H9 (cell line): ENCODE results near the gene LSM7. TPM values are rescaled to one million over a fixed set of nuclear protein-coding genes. Genes with fewer than 3 reads are reported as not detected.

Experiments used
- DNase-seq: peaks from one replicate; pipeline ENCODE4 v3.0.0-alpha.2; 2017
- H2AFZ ChIP-seq: one replicate; pipeline ENCODE4 v1.6.1; 2013; ENCODE audit warnings: mild to moderate bottlenecking, low read length, control low read depth, moderate library complexity
- H2AK5ac ChIP-seq: 2 replicates; pipeline ENCODE4 v1.6.1; 2013; ENCODE audit warnings: low read length, control low read depth, mixed read lengths; ENCODE audit not compliant: insufficient read length
- H2BK120ac ChIP-seq: one replicate; pipeline ENCODE4 v1.6.1; 2013; ENCODE audit warnings: low read depth, mild to moderate bottlenecking, low read length, control low read depth, inconsistent platforms; ENCODE audit not compliant: poor library complexity, severe bottlenecking
- H2BK12ac ChIP-seq: 2 replicates; pipeline ENCODE4 v1.6.1; 2013; ENCODE audit warnings: low read length, control low read depth, mixed read lengths, low read depth; ENCODE audit not compliant: insufficient read length
- H2BK15ac ChIP-seq: 2 replicates; pipeline ENCODE4 v1.6.1; 2013; ENCODE audit warnings: low read depth, low read length, control low read depth
- H2BK20ac ChIP-seq: one replicate; pipeline ENCODE4 v1.6.1; 2013; ENCODE audit warnings: low read depth, mild to moderate bottlenecking, low read length, control low read depth, inconsistent platforms; ENCODE audit not compliant: poor library complexity, severe bottlenecking
- H2BK5ac ChIP-seq: 2 replicates; pipeline ENCODE4 v1.6.1; 2013; ENCODE audit warnings: low read length, control low read depth, mixed read lengths; ENCODE audit not compliant: insufficient read length
- H3K14ac ChIP-seq: 2 replicates; pipeline ENCODE4 v1.6.1; 2013; ENCODE audit warnings: low read length, control low read depth; ENCODE audit not compliant: insufficient read depth
- H3K18ac ChIP-seq: 2 replicates; pipeline ENCODE4 v1.6.1; 2013; ENCODE audit warnings: low read depth, mild to moderate bottlenecking, mixed read lengths, low read length, control low read depth; ENCODE audit not compliant: insufficient read length
- H3K23ac ChIP-seq: 2 replicates; pipeline ENCODE4 v1.6.1; 2013; ENCODE audit warnings: low read length, control low read depth, mixed read lengths, low read depth; ENCODE audit not compliant: insufficient read length
- H3K23me2 ChIP-seq: 2 replicates; pipeline ENCODE4 v1.6.1; 2013; ENCODE audit warnings: low read depth, mild to moderate bottlenecking, mixed read lengths, low read length, control low read depth; ENCODE audit not compliant: insufficient read length, poor library complexity, severe bottlenecking
- H3K27ac ChIP-seq: 2 replicates; pipeline ENCODE4 v1.5.1; 2013; ENCODE audit warnings: low read length, control low read depth, mixed read lengths, low read depth; ENCODE audit not compliant: insufficient read length
- H3K27me3 ChIP-seq: 2 replicates; pipeline ENCODE4 v1.6.1; 2013; ENCODE audit warnings: low read length, control low read depth, inconsistent platforms; ENCODE audit not compliant: insufficient read depth
- H3K4ac ChIP-seq: 2 replicates; pipeline ENCODE4 v1.6.1; 2013; ENCODE audit warnings: low read depth, mild to moderate bottlenecking, control low read depth, inconsistent platforms, low read length, moderate library complexity
- H3K4me1 ChIP-seq: 2 replicates; pipeline ENCODE4 v1.6.1; 2013; ENCODE audit warnings: low read length, control low read depth, inconsistent platforms; ENCODE audit not compliant: insufficient read depth
- H3K4me2 ChIP-seq: 2 replicates; pipeline ENCODE4 v1.6.1; 2013; ENCODE audit warnings: low read length, control low read depth, mixed read lengths; ENCODE audit not compliant: insufficient read length, insufficient read depth
- H3K56ac ChIP-seq: 2 replicates; pipeline ENCODE4 v1.6.1; 2013; ENCODE audit warnings: low read depth, mild to moderate bottlenecking, mixed read lengths, low read length, control low read depth; ENCODE audit not compliant: insufficient read length
- H3K79me1 ChIP-seq: 2 replicates; pipeline ENCODE4 v1.6.1; 2013; ENCODE audit warnings: low read depth, mild to moderate bottlenecking, moderate library complexity, low read length, control low read depth, inconsistent platforms; ENCODE audit not compliant: insufficient read depth, poor library complexity, severe bottlenecking
- H3K79me2 ChIP-seq: 2 replicates; pipeline ENCODE4 v1.6.1; 2013; ENCODE audit warnings: low read length, control low read depth, inconsistent platforms; ENCODE audit not compliant: insufficient read depth
- H3K9ac ChIP-seq: 2 replicates; pipeline ENCODE4 v1.6.1; 2013; ENCODE audit warnings: low read length, control low read depth, mixed read lengths; ENCODE audit not compliant: insufficient read length; ENCODE audit errors: extremely low read depth
- H3K9me3 ChIP-seq: one replicate; pipeline ENCODE4 v1.6.1; 2013; ENCODE audit warnings: low read depth, low read length, inconsistent platforms; ENCODE audit not compliant: control insufficient read depth
- H3T11ph ChIP-seq: one replicate; pipeline ENCODE4 v1.6.1; 2013; ENCODE audit warnings: mild to moderate bottlenecking, low read length, control low read depth, inconsistent platforms
- H4K20me1 ChIP-seq: one replicate; pipeline ENCODE4 v1.6.1; 2013; ENCODE audit not compliant: control insufficient read depth, insufficient read length, insufficient read depth
- H4K5ac ChIP-seq: 2 replicates; pipeline ENCODE4 v1.6.1; 2013; ENCODE audit warnings: low read depth, mild to moderate bottlenecking, mixed read lengths, low read length, control low read depth; ENCODE audit not compliant: insufficient read length
- H4K8ac ChIP-seq: replicated peaks from 2 replicates; pipeline ENCODE4 v1.6.1; 2013; ENCODE audit warnings: low read length, control low read depth, mixed read lengths, low read depth; ENCODE audit not compliant: insufficient read length
- H4K91ac ChIP-seq: 2 replicates; pipeline ENCODE4 v1.6.1; 2013; ENCODE audit warnings: low read depth, mild to moderate bottlenecking, moderate library complexity, mixed read lengths, low read length, control low read depth; ENCODE audit not compliant: insufficient read length
- H3K27ac Mint-ChIP-seq, 3 experiments: 2 replicates in 2 of 3; 3 replicates in 1 of 3; pipeline ENCODE4 v1.8.0; 2020 to 2021; ENCODE audit warnings: mixed read lengths in 3 of 3, mild to moderate bottlenecking in 1 of 3, moderate library complexity in 1 of 3
- H3K27me3 Mint-ChIP-seq: 2 replicates; pipeline ENCODE4 v1.8.0; 2021; ENCODE audit warnings: low read depth, mild to moderate bottlenecking, moderate library complexity, mixed read lengths
- H3K36me3 Mint-ChIP-seq, 3 experiments: 2 replicates in 2 of 3; 3 replicates in 1 of 3; pipeline ENCODE4 v1.8.0; 2020 to 2021; ENCODE audit warnings: low read depth in 3 of 3, mixed read lengths in 3 of 3; ENCODE audit not compliant: insufficient read depth in 1 of 3
- H3K4me1 Mint-ChIP-seq, 2 experiments: 2 replicates each; pipeline ENCODE4 v1.8.0; 2020; ENCODE audit warnings: mixed read lengths in 2 of 2
- H3K4me3 Mint-ChIP-seq, 2 experiments: 2 replicates in 1 of 2; 3 replicates in 1 of 2; pipeline ENCODE4 v1.8.0; 2020 to 2021; ENCODE audit warnings: mild to moderate bottlenecking in 2 of 2, mixed read lengths in 2 of 2, moderate library complexity in 1 of 2
- H3K9me3 Mint-ChIP-seq, 2 experiments: 2 replicates in 1 of 2; 3 replicates in 1 of 2; pipeline ENCODE4 v1.8.0; 2020; ENCODE audit warnings: mild to moderate bottlenecking in 2 of 2, mixed read lengths in 2 of 2, moderate library complexity in 1 of 2
- CTCF ChIP-seq: fragments of 200-600 bp; sonication (generic); conservative IDR thresholded peaks from 3 replicates; pipeline ENCODE4 v1.8.0; 2021; ENCODE audit warnings: antibody characterized with exemption, mild to moderate bottlenecking
- WGBS: extraction: QIAGEN DNeasy Blood & Tissue Kit; methylation state at CpG from one replicate; pipeline ENCODE4 v1.1.7; 2013; ENCODE audit warnings: missing lambda C conversion rate, low lambda C conversion rate, mixed read lengths; ENCODE audit not compliant: insufficient read length; ENCODE audit errors: extremely low coverage; 5-methylcytosine and 5-hydroxymethylcytosine counted together
- total RNA-seq: library from RNA; stranded (reverse); gene quantifications from 2 replicates; pipeline ENCODE4 v1.2.1, GENCODE V29; 2021

Gene LSM7
- total RNA-seq, 1 experiment from 2014 or later, result 187 TPM

- H3K23me2 ChIP-seq, result no peaks in the 10 kb centered on the region
- H3K79me1 ChIP-seq, result no peaks in the 10 kb centered on the region
- H4K20me1 ChIP-seq, result no peaks in the 10 kb centered on the region
- no peak overlapping the region for H2BK5ac ChIP-seq
- H4K8ac ChIP-seq, result no peak overlapping the region
- DNase-seq, result no peak
- no peak overlapping the region for H3K27ac Mint-ChIP-seq
- H3K9me3 Mint-ChIP-seq, result peaks cover 0 to 9% of the 10 kb centered on the region in 2 experiments; a peak in 3 of 5 replicates
- no peaks in the 10 kb centered on the region for H3K79me2 ChIP-seq
- H2BK12ac ChIP-seq, result no peak overlapping the region
- no peak overlapping the region for H2AFZ ChIP-seq
- peaks cover 73% of the 10 kb centered on the region for H3K27me3 Mint-ChIP-seq
- no peak overlapping the region for H3K27ac ChIP-seq
- H3K56ac ChIP-seq, result no peak overlapping the region
- no peak overlapping the region for H3K18ac ChIP-seq
- peaks cover 8 to 24% of the 10 kb centered on the region in 2 experiments for H3K4me1 Mint-ChIP-seq
- H2BK120ac ChIP-seq, result no peak overlapping the region
- no peak overlapping the region for H2BK15ac ChIP-seq
- no peak overlapping the region for H2AK5ac ChIP-seq
- H4K91ac ChIP-seq, result no peak overlapping the region
- H3K36me3 Mint-ChIP-seq, result peaks cover 0 to 2% (median 0%) of the 10 kb centered on the region in 3 experiments; a peak in 2 of 7 replicates
- no peak overlapping the region for H3K4me2 ChIP-seq
- no peak overlapping the region for H3K23ac ChIP-seq
- no peak overlapping the region for H4K5ac ChIP-seq
- no CpG with 5 or more reads among the region's 4 CpGs for WGBS
- H3K4ac ChIP-seq, result no peak overlapping the region
- H3K14ac ChIP-seq, result no peak overlapping the region
- H3K9me3 ChIP-seq, result no peaks in the 10 kb centered on the region
- H2BK20ac ChIP-seq, result no peak overlapping the region
- H3K4me1 ChIP-seq, result no peaks in the 10 kb centered on the region
- no peak overlapping the region for H3K9ac ChIP-seq
- H3K27me3 ChIP-seq, result no peaks in the 10 kb centered on the region; the same call in 1 of the 2 replicates
- H3K4me3 Mint-ChIP-seq, result no peak overlapping the region
- TF ChIP-seq CTCF, result no peak
- no peak overlapping the region for H3T11ph ChIP-seq
These were observed 17.3 kb downstream of the LSM7 start for GRCh38 chr19:2311093-2311492.
